ENCODE results near the gene TAL2.

GRCh38 chr9:105697871-105698270, 35.6 kb downstream of the TAL2 start:
- TF ChIP-seq CTCF (IDR thresholded peaks at IDR 0.05) (no peak), POLR2A (IDR thresholded peaks at IDR 0.05) (no peak)
